MM.1S (cell line): Measurements from ENCODE around the gene HIGD1C.

Source experiments
- DNase-seq: peaks from one replicate; pipeline ENCODE4 v3.0.0-alpha.2; 2015
- H2AFZ ChIP-seq: fragments of 300-600 bp; sonication (generic); 2 replicates; pipeline ENCODE4 v1.6.0; 2016; ENCODE audit warnings: antibody characterized with exemption, low read length
- H3F3A ChIP-seq: fragments of 300-600 bp; sonication (generic); 2 replicates; pipeline ENCODE4 v1.6.1; 2016; ENCODE audit warnings: mild to moderate bottlenecking, antibody characterized with exemption, low read length, moderate library complexity, mixed read lengths; ENCODE audit not compliant: insufficient read depth
- H3K27ac ChIP-seq: fragments of 300-600 bp; sonication (generic); 2 replicates; pipeline ENCODE4 v1.5.1; 2016; ENCODE audit warnings: mild to moderate bottlenecking, low read length
- H3K27me3 ChIP-seq: fragments of 300-600 bp; sonication (generic); replicated peaks from 2 replicates; pipeline ENCODE4 v1.6.0; 2016; ENCODE audit warnings: low read length; ENCODE audit not compliant: insufficient read depth
- H3K36me3 ChIP-seq: fragments of 300-600 bp; sonication (generic); replicated peaks from 2 replicates; pipeline ENCODE4 v1.6.1; 2016; ENCODE audit warnings: mild to moderate bottlenecking, low read length, mixed read lengths; ENCODE audit not compliant: insufficient read depth
- H3K4me1 ChIP-seq: fragments of 300-600 bp; sonication (generic); 2 replicates; pipeline ENCODE4 v1.6.1; 2016; ENCODE audit warnings: low read length, mixed read lengths
- H3K4me2 ChIP-seq: fragments of 300-600 bp; sonication (generic); 2 replicates; pipeline ENCODE4 v1.6.0; 2016; ENCODE audit warnings: low read depth, low read length
- H3K4me3 ChIP-seq: fragments of 300-600 bp; sonication (generic); 2 replicates; pipeline ENCODE4 v1.5.1; 2016; ENCODE audit warnings: low read length, mixed read lengths
- H3K79me2 ChIP-seq: fragments of 300-600 bp; sonication (generic); 2 replicates; pipeline ENCODE4 v1.6.1; 2016; ENCODE audit warnings: mixed run types, low read length, mixed read lengths
- H3K9ac ChIP-seq: fragments of 300-600 bp; sonication (generic); 2 replicates; pipeline ENCODE4 v1.6.1; 2016; ENCODE audit warnings: low read length, mixed read lengths
- H3K9me2 ChIP-seq: fragments of 300-600 bp; sonication (generic); replicated peaks from 2 replicates; pipeline ENCODE4 v1.6.1; 2016; ENCODE audit warnings: mild to moderate bottlenecking, low read length, mixed read lengths; ENCODE audit not compliant: insufficient read depth
- H3K9me3 ChIP-seq: fragments of 300-600 bp; sonication (generic); replicated peaks from 2 replicates; pipeline ENCODE4 v1.6.1; 2016; ENCODE audit warnings: mild to moderate bottlenecking, low read length, mixed read lengths; ENCODE audit not compliant: insufficient read depth
- H4K20me1 ChIP-seq: fragments of 300-600 bp; sonication (generic); 2 replicates; pipeline ENCODE4 v1.6.1; 2016; ENCODE audit warnings: mild to moderate bottlenecking, low read length, moderate library complexity, mixed read lengths; ENCODE audit not compliant: insufficient read depth
- EZH2 ChIP-seq: fragments of 300-600 bp; sonication (generic); optimal IDR thresholded peaks from 2 replicates; pipeline ENCODE3; 2017; ENCODE audit warnings: low read depth, mild to moderate bottlenecking, antibody characterized with exemption, low read length, mixed read lengths
- EZH2phosphoT487 ChIP-seq: fragments of 300-600 bp; sonication (generic); IDR thresholded peaks from 2 replicates; pipeline ENCODE4 v1.6.1; 2018; ENCODE audit warnings: antibody characterized with exemption, low read length
- TF ChIP-seq, protein P1 (sequence below): fragments of 300-600 bp; sonication (generic); IDR thresholded peaks from 2 replicates; pipeline ENCODE4 v1.5.1; 2016; ENCODE audit warnings: antibody characterized with exemption, low read length, mixed read lengths

The HIGD1C gene

DNA sequence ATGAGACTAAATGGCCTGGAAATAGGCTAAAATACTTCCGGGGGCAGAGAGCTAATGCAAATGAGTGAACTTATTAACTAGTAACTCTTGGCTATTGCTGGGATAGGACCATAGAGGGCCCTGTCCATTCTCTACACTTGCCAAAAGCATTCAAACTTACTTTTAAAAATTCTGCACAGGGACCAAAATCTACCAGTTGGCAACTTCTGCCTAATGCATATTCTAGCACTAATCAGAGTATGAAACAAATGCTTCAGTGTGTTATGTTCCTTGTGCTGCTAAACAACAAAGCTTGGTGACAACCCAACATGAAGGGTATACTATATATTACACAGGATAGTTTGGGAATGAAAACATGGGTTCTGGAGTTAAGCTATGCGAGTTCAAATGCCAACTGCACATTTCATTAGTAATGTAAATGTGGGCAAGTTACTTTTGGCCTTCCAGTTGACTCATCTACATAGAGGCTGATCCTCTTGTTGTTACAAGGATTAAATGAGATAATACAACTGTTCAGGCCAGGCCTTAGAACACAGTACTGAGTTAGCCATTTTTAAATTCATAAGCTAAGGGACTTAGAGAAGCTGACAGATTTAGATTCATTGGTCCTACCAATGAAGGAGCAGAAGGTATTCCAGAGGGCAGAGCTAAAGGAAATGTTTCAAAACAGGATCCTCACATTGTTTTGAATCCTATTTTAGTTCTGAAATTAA lies 32.4 kb downstream of the HIGD1C start:
- Histone ChIP-seq H3F3A (peaks cover 17% of the 10 kb centered on the region), H3K27ac (no peak overlapping the region), H3K36me3 (no peaks in the 10 kb centered on the region), H4K20me1 (no peaks in the 10 kb centered on the region), H3K4me2 (peak overlapping the region; percentile 59; the same call in 1 of the 2 replicates), H2AFZ (no peak overlapping the region), H3K79me2 (no peaks in the 10 kb centered on the region), H3K9me2 (no peaks in the 10 kb centered on the region), H3K9ac (no peak overlapping the region), H3K27me3 (no peaks in the 10 kb centered on the region), H3K4me1 (peaks cover 33% of the 10 kb centered on the region), H3K4me3 (no peak overlapping the region), H3K9me3 (no peaks in the 10 kb centered on the region)
- DNase-seq, result no peak
- TF ChIP-seq, protein P1, sequence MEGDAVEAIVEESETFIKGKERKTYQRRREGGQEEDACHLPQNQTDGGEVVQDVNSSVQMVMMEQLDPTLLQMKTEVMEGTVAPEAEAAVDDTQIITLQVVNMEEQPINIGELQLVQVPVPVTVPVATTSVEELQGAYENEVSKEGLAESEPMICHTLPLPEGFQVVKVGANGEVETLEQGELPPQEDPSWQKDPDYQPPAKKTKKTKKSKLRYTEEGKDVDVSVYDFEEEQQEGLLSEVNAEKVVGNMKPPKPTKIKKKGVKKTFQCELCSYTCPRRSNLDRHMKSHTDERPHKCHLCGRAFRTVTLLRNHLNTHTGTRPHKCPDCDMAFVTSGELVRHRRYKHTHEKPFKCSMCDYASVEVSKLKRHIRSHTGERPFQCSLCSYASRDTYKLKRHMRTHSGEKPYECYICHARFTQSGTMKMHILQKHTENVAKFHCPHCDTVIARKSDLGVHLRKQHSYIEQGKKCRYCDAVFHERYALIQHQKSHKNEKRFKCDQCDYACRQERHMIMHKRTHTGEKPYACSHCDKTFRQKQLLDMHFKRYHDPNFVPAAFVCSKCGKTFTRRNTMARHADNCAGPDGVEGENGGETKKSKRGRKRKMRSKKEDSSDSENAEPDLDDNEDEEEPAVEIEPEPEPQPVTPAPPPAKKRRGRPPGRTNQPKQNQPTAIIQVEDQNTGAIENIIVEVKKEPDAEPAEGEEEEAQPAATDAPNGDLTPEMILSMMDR, result no peak
- TF ChIP-seq EZH2 (no peak), EZH2phosphoT487 (no peak)

DNA sequence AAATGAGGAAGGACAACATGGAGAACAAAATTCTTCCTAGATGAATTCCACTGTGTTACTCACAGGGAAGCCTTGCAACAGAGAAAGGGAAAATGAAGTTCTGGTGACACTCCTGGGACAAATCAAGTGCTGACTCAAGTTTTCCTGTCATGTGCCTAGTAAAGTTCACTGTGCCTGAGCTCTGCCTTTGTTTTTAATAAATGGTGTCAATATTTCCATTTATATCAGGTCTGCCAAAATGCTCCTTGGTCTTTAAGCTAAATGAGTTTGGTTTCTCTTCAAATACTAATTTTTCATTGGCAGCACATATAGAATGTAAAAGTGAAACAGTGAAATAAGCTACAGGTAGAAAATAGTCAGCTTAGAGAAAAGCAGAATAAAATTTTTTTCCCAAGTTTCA lies 33.0 kb downstream of the HIGD1C start:
- Histone ChIP-seq H3K79me2 (no peaks in the 10 kb centered on the region), H3K4me1 (peaks cover 30% of the 10 kb centered on the region), H3K9me3 (no peaks in the 10 kb centered on the region), H3K9ac (no peak overlapping the region), H3K27ac (peak overlapping the region; percentile 1; the same call in 1 of the 2 replicates), H3K4me3 (0 out of 2 replicates have a peak overlapping the region, but pooled peaks have one; percentile 0), H3K4me2 (peak overlapping the region; percentile 59; the same call in 1 of the 2 replicates), H3F3A (peaks cover 11% of the 10 kb centered on the region), H2AFZ (no peak overlapping the region), H4K20me1 (no peaks in the 10 kb centered on the region), H3K9me2 (no peaks in the 10 kb centered on the region), H3K36me3 (no peaks in the 10 kb centered on the region), H3K27me3 (no peaks in the 10 kb centered on the region)
- TF ChIP-seq EZH2phosphoT487, result no peak
- TF ChIP-seq, protein P1, result no peak
- no peak for TF ChIP-seq EZH2
- peak; percentile 41 for DNase-seq

DNA sequence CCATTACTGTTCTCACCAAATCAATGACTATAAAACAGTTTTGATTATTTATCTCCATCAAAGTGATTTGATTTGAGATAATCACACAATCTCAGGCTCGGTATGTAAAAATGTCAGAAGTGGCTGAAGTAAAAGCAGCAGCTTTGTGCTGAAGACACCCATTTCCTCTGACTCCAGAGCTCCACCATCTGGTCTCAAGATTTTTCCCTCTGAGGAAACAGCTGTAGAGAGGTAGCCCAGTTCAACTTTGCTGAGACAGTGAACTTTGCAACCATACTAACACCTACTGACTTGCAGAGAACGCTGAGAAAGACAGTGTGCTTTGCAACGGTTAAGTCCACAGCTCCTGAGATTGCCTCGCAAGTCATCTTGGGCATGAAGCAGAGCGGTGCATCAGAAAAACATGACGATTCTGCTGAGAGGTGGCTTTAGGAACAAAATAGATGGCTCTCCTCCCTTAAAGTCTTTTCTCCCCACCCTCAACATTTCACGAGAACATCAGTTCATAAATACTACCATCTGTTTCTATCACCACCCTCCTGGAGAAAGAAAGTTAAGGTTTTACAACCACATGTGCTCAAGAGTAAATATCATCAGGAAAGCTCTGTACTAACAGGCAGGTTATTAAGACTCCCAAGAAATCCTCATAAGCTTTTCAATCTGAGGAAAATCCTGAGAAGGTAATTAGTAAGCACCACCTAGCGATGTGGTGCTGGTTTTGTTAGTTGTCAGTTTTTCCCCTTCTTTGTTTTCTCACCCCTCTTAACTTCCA lies 34.8 kb downstream of the HIGD1C start:
- 0 out of 2 replicates have a peak overlapping the region, but pooled peaks have one; percentile 15 for H3K4me2 ChIP-seq
- no peaks in the 10 kb centered on the region for H3K27me3 ChIP-seq
- no peaks in the 10 kb centered on the region for H3K9me3 ChIP-seq
- H3K4me1 ChIP-seq, result peaks cover 23% of the 10 kb centered on the region
- no peak overlapping the region for H3K9ac ChIP-seq
- no peak overlapping the region for H3K4me3 ChIP-seq
- H4K20me1 ChIP-seq, result no peaks in the 10 kb centered on the region
- H3K27ac ChIP-seq, result no peak overlapping the region
- TF ChIP-seq, protein P1, result peak; percentile 74
- TF ChIP-seq EZH2, result no peak
- DNase-seq, result peak; percentile 81
- peaks cover 5% of the 10 kb centered on the region; the same call in 1 of the 2 replicates for H3F3A ChIP-seq
- no peak overlapping the region for H2AFZ ChIP-seq
- H3K9me2 ChIP-seq, result no peaks in the 10 kb centered on the region
- H3K36me3 ChIP-seq, result 0 out of 2 replicates have a peak, but pooled peaks cover 3% of the 10 kb centered on the region
- no peaks in the 10 kb centered on the region for H3K79me2 ChIP-seq
